ENCODE data around the gene CDH23. TPM values are rescaled to one million over a fixed set of nuclear protein-coding genes. Genes with fewer than 3 reads are reported as not detected.
A peak's percentile ranks its signal among the peaks of the same experiment; 100 is the strongest.

Gene CDH23
- total and polyA plus RNA-seq, 2 experiments from 2014 or later: 0.30 to 1.5 TPM

GRCh38 chr10:71622616-71623015, 225.9 kb downstream of the CDH23 start:
- no peaks in the 10 kb centered on the region for H3K36me3 ChIP-seq (replicated peaks; ENCODE audit: insufficient read depth, low read depth)
- peak overlapping the region; percentile 64 for H3K4me2 ChIP-seq
- peak overlapping the region; percentile 70 for H3K27ac ChIP-seq
- 61% methylated on average over 8 of the region's 8 CpGs for WGBS (ENCODE audit: low lambda C conversion rate, missing lambda C conversion rate)
- H2AFZ ChIP-seq: no peak overlapping the region
- H4K20me1 ChIP-seq (ENCODE audit: insufficient read depth, poor library complexity, severe bottlenecking): no peaks in the 10 kb centered on the region
- H3K9me2 ChIP-seq (replicated peaks; ENCODE audit: insufficient read depth): no peaks in the 10 kb centered on the region
- no peaks in the 10 kb centered on the region for H3K27me3 ChIP-seq
- peaks cover 32% of the 10 kb centered on the region for H3K4me1 ChIP-seq (ENCODE audit: insufficient read depth)
- H3K9me3 ChIP-seq (ENCODE audit: low read depth): no peaks in the 10 kb centered on the region
- H3K4me3 ChIP-seq: no peak overlapping the region
- TF ChIP-seq EZH2 (IDR thresholded peaks at IDR 0.05; ENCODE audit: borderline replicate concordance) (no peak), EZH2phosphoT487 (IDR thresholded peaks at IDR 0.05; ENCODE audit: low read depth, severe bottlenecking, unreplicated experiment) (no peak), CTCF (IDR thresholded peaks at IDR 0.05; ENCODE audit: poor library complexity) (no peak)
- no peaks in the 10 kb centered on the region for H3K79me2 ChIP-seq
- no peak for DNase-seq (ENCODE audit: low spot score)

- peak overlapping the region; percentile 64 for H3K4me2 ChIP-seq
- H2AFZ ChIP-seq: peak overlapping the region; percentile 12
- H3K4me1 ChIP-seq (ENCODE audit: insufficient read depth): peaks cover 32% of the 10 kb centered on the region
- DNase-seq (ENCODE audit: low spot score): peak; percentile 71
- H4K20me1 ChIP-seq (ENCODE audit: insufficient read depth, poor library complexity, severe bottlenecking): no peaks in the 10 kb centered on the region
- H3K27ac ChIP-seq: peak overlapping the region; percentile 70
- WGBS (ENCODE audit: low lambda C conversion rate, missing lambda C conversion rate): 61% methylated on average over 11 of the region's 11 CpGs
- H3K9me2 ChIP-seq (replicated peaks; ENCODE audit: insufficient read depth): no peaks in the 10 kb centered on the region
- no peaks in the 10 kb centered on the region for H3K36me3 ChIP-seq (replicated peaks; ENCODE audit: insufficient read depth, low read depth)
- no peaks in the 10 kb centered on the region for H3K9me3 ChIP-seq (ENCODE audit: low read depth)
- H3K4me3 ChIP-seq: no peak overlapping the region
- no peaks in the 10 kb centered on the region for H3K79me2 ChIP-seq
- H3K27me3 ChIP-seq: no peaks in the 10 kb centered on the region
- no peak for TF ChIP-seq EZH2 (IDR thresholded peaks at IDR 0.05; ENCODE audit: borderline replicate concordance)
- TF ChIP-seq EZH2phosphoT487 (IDR thresholded peaks at IDR 0.05; ENCODE audit: low read depth, severe bottlenecking, unreplicated experiment): no peak
- TF ChIP-seq CTCF (IDR thresholded peaks at IDR 0.05; ENCODE audit: poor library complexity): peak; percentile 34
Observed at GRCh38 chr10:71623098-71623985, 226.6 kb downstream of the CDH23 start.

- no peak overlapping the region for H2AFZ ChIP-seq
- no peaks in the 10 kb centered on the region for H4K20me1 ChIP-seq (ENCODE audit: insufficient read depth, poor library complexity, severe bottlenecking)
- H3K9me3 ChIP-seq (ENCODE audit: low read depth): no peaks in the 10 kb centered on the region
- H3K36me3 ChIP-seq (replicated peaks; ENCODE audit: insufficient read depth, low read depth): no peaks in the 10 kb centered on the region
- H3K27ac ChIP-seq: peak overlapping the region; percentile 70
- DNase-seq (ENCODE audit: low spot score): no peak
- H3K79me2 ChIP-seq: no peaks in the 10 kb centered on the region
- 88% methylated on average over 9 of the region's 9 CpGs for WGBS (ENCODE audit: low lambda C conversion rate, missing lambda C conversion rate)
- no peak overlapping the region for H3K4me3 ChIP-seq
- no peaks in the 10 kb centered on the region for H3K9me2 ChIP-seq (replicated peaks; ENCODE audit: insufficient read depth)
- H3K4me1 ChIP-seq (ENCODE audit: insufficient read depth): peaks cover 32% of the 10 kb centered on the region
- no peak overlapping the region for H3K4me2 ChIP-seq
- H3K27me3 ChIP-seq: no peaks in the 10 kb centered on the region
- TF ChIP-seq EZH2 (IDR thresholded peaks at IDR 0.05; ENCODE audit: borderline replicate concordance): no peak
- TF ChIP-seq EZH2phosphoT487 (IDR thresholded peaks at IDR 0.05; ENCODE audit: low read depth, severe bottlenecking, unreplicated experiment): no peak
- TF ChIP-seq CTCF (IDR thresholded peaks at IDR 0.05; ENCODE audit: poor library complexity): no peak
Observed at GRCh38 chr10:71623986-71624291, 227.2 kb downstream of the CDH23 start.
